CD14-positive monocyte (primary cell): ENCODE measurements around the gene PER1. TPM values are rescaled to one million over a fixed set of nuclear protein-coding genes. Genes with fewer than 3 reads are reported as not detected.

Source experiments
- DNase-seq, 3 donors: peaks; one replicate each; pipeline ENCODE4 v3.0.0-alpha.2; 2011 to 2022
- H2AFZ ChIP-seq: 2 replicates; pipeline ENCODE4 v1.6.0; 2012; ENCODE audit warnings: mild to moderate bottlenecking, low read depth, low read length, inconsistent platforms; ENCODE audit not compliant: insufficient read depth, poor library complexity, severe bottlenecking
- H3K27ac ChIP-seq, 2 donors: 1 replicate in 1 of 2; 2 replicates in 1 of 2; pipeline ENCODE4 v1.5.1; 2012 to 2013; ENCODE audit warnings: low read length in 2 of 2, control low read depth in 1 of 2, inconsistent platforms in 1 of 2, low read depth in 1 of 2, mild to moderate bottlenecking in 1 of 2
- H3K27me3 ChIP-seq, 2 donors: one replicate each; pipeline versions ENCODE4 v1.6.0 to v1.6.1; 2011 to 2013; ENCODE audit warnings: low read length in 2 of 2; ENCODE audit not compliant: control insufficient read depth in 2 of 2, insufficient read depth in 2 of 2
- H3K36me3 ChIP-seq, 2 donors: replicated peaks in 1 of 2; 1 replicate in 1 of 2; 2 replicates in 1 of 2; pipeline versions ENCODE4 v1.5.1 to v1.6.1; 2012 to 2013; ENCODE audit warnings: low read length in 2 of 2, control low read depth in 1 of 2, inconsistent platforms in 1 of 2, mild to moderate bottlenecking in 1 of 2; ENCODE audit not compliant: insufficient read depth in 2 of 2, control insufficient read depth in 1 of 2
- H3K4me1 ChIP-seq, 2 donors: 1 replicate in 1 of 2; 2 replicates in 1 of 2; pipeline versions ENCODE4 v1.5.1 to v1.6.1; 2012 to 2013; ENCODE audit warnings: low read length in 2 of 2, control low read depth in 1 of 2, inconsistent platforms in 1 of 2, mild to moderate bottlenecking in 1 of 2, moderate library complexity in 1 of 2; ENCODE audit not compliant: insufficient read depth in 2 of 2, control insufficient read depth in 1 of 2
- H3K4me2 ChIP-seq: replicated peaks from 2 replicates; pipeline ENCODE3; 2012; ENCODE audit warnings: low read length, moderate library complexity, mild to moderate bottlenecking; ENCODE audit not compliant: poor library complexity, severe bottlenecking; ENCODE audit errors: extremely low read depth
- H3K4me3 ChIP-seq, 3 experiments: fragments of 200-600 bp in 1 of 3; sonication (generic) in 1 of 3; replicated peaks in 1 of 3; 1 replicate in 2 of 3; 2 replicates in 1 of 3; pipeline ENCODE4 v1.5.1; 2011 to 2013; ENCODE audit warnings: low read length in 3 of 3, mild to moderate bottlenecking in 3 of 3, control low read depth in 2 of 3, low read depth in 2 of 3, inconsistent platforms in 1 of 3, moderate library complexity in 1 of 3
- H3K79me2 ChIP-seq: 2 replicates; pipeline ENCODE4 v1.6.0; 2012; ENCODE audit warnings: mild to moderate bottlenecking, control low read depth, inconsistent platforms, low read length, moderate library complexity; ENCODE audit not compliant: insufficient read depth
- H3K9ac ChIP-seq: 2 replicates; pipeline ENCODE4 v1.6.0; 2017; ENCODE audit warnings: low read length, mild to moderate bottlenecking; ENCODE audit not compliant: insufficient read depth, poor library complexity, severe bottlenecking
- H3K9me3 ChIP-seq, 2 donors: replicated peaks in 1 of 2; 1 replicate in 1 of 2; 2 replicates in 1 of 2; pipeline versions ENCODE4 v1.5.1 to v1.6.1; 2012 to 2013; ENCODE audit warnings: low read length in 2 of 2, control low read depth in 1 of 2; ENCODE audit not compliant: control insufficient read depth in 1 of 2, insufficient read depth in 1 of 2
- H4K20me1 ChIP-seq: 2 replicates; pipeline ENCODE4 v1.6.0; 2012; ENCODE audit warnings: mild to moderate bottlenecking, low read length, control low read depth, moderate library complexity; ENCODE audit not compliant: insufficient read depth
- H3K27ac Mint-ChIP-seq, 7 donors: one replicate each; pipeline ENCODE4 v1.8.0; 2020; ENCODE audit warnings: mild to moderate bottlenecking in 7 of 7, mixed read lengths in 7 of 7, moderate library complexity in 6 of 7, inconsistent platforms in 2 of 7
- H3K27me3 Mint-ChIP-seq, 3 donors: one replicate each; pipeline ENCODE4 v1.8.0; 2021 to 2022; ENCODE audit warnings: low read depth in 3 of 3, mild to moderate bottlenecking in 3 of 3, mixed read lengths in 3 of 3, moderate library complexity in 3 of 3, inconsistent platforms in 1 of 3
- H3K36me3 Mint-ChIP-seq, 2 donors: one replicate each; pipeline ENCODE4 v1.8.0; 2020; ENCODE audit warnings: mixed read lengths in 2 of 2, inconsistent platforms in 1 of 2, mild to moderate bottlenecking in 1 of 2
- H3K4me1 Mint-ChIP-seq: one replicate; pipeline ENCODE4 v1.8.0; 2020; ENCODE audit warnings: mild to moderate bottlenecking, mixed read lengths
- H3K4me3 Mint-ChIP-seq, 2 donors: one replicate each; pipeline ENCODE4 v1.8.0; 2020; ENCODE audit warnings: mild to moderate bottlenecking in 2 of 2, mixed read lengths in 2 of 2, moderate library complexity in 1 of 2
- H3K9me3 Mint-ChIP-seq, 7 donors: one replicate each; pipeline ENCODE4 v1.8.0; 2020 to 2022; ENCODE audit warnings: mixed read lengths in 7 of 7, mild to moderate bottlenecking in 6 of 7, moderate library complexity in 6 of 7, inconsistent platforms in 2 of 7
- CTCF ChIP-seq: fragments of 200-600 bp; IDR thresholded peaks from one replicate; pipeline ENCODE4 v1.8.0; 2022; ENCODE audit warnings: antibody characterized with exemption, mild to moderate bottlenecking
- WGBS: methylation state at CpG from one replicate; pipeline ENCODE4 v1.1.5; 2013; ENCODE audit warnings: missing lambda C conversion rate; ENCODE audit not compliant: insufficient coverage; 5-methylcytosine and 5-hydroxymethylcytosine counted together
- intact Hi-C, 2 donors: fragments of 100-400 bp; cut with micrococcal nuclease; formaldehyde crosslinking; loops; one replicate each; pipeline versions ENCODE4 v1.15.0 to v1.15.1; 2023
- polyA plus RNA-seq, 3 donors: library from polyadenylated mRNA; depleted of rRNA in 1 of 3; unstranded in 2 of 3; stranded (reverse) in 1 of 3; fragments of 300-500 nt in 2 of 3; fragments of >200 nt in 1 of 3; fragmentation: Illumina TruSeq in 2 of 3; gene quantifications; 1 replicate in 2 of 3; 2 replicates in 1 of 3; pipeline ENCODE4 v1.2.3, GENCODE V29; 2012 to 2021

PER1 gene
- polyA plus RNA-seq, 3 donors = 5.6 to 457 (median 9.6) TPM

- Mint-ChIP-seq H3K4me3 (peak overlapping the region in 1 of 2 donors; percentile 54), H3K27me3 (peaks cover 36 to 66% (median 43%) of the 10 kb centered on the region in 3 donors), H3K4me1 (peaks cover 9% of the 10 kb centered on the region), H3K27ac (no peak overlapping the region), H3K9me3 (peaks cover 0 to 3% (median 1%) of the 10 kb centered on the region in 7 donors), H3K36me3 (no peaks in the 10 kb centered on the region)
- Histone ChIP-seq H3K9ac (no peak overlapping the region), H3K79me2 (no peaks in the 10 kb centered on the region), H3K27ac (no peak overlapping the region), H3K4me1 (peaks cover 9 to 11% of the 10 kb centered on the region in 2 donors), H3K27me3 (peaks cover 5 to 41% of the 10 kb centered on the region in 2 donors), H2AFZ (peak overlapping the region; percentile 56), H4K20me1 (no peaks in the 10 kb centered on the region), H3K9me3 (no peaks in the 10 kb centered on the region), H3K4me2 (peak overlapping the region; percentile 67), H3K4me3 (peak overlapping the region in 1 of 3 experiments; percentile 59), H3K36me3 (no peaks in the 10 kb centered on the region)
- TF ChIP-seq CTCF = peak; percentile 57
- 45% methylated on average over 6 of the region's 10 CpGs for WGBS
- intact Hi-C loops = loop anchor here (2.0 to 5.0 kb wide), 2 partner anchors 48 to 50 kb away; no protein-coding TSS in a partner anchor
- no peak for DNase-seq
Observed at GRCh38 chr17:8110456-8110804, 41.8 kb downstream of the PER1 start.

- Mint-ChIP-seq H3K4me1 (peaks cover 9% of the 10 kb centered on the region), H3K9me3 (peaks cover 0 to 3% (median 1%) of the 10 kb centered on the region in 7 donors), H3K27me3 (peaks cover 31 to 62% (median 37%) of the 10 kb centered on the region in 3 donors), H3K36me3 (no peaks in the 10 kb centered on the region), H3K27ac (no peak overlapping the region), H3K4me3 (peak overlapping the region in 1 of 2 donors; percentile 79)
- intact Hi-C loops = loop anchor here (2.0 to 5.0 kb wide), 2 partner anchors 48 to 49 kb away; no protein-coding TSS in a partner anchor
- WGBS = 12% methylated on average over 50 of the region's 63 CpGs
- Histone ChIP-seq H3K4me1 (peaks cover 9 to 11% of the 10 kb centered on the region in 2 donors), H3K9me3 (no peaks in the 10 kb centered on the region), H4K20me1 (no peaks in the 10 kb centered on the region), H3K27ac (no peak overlapping the region), H3K36me3 (no peaks in the 10 kb centered on the region), H3K9ac (no peak overlapping the region), H3K4me3 (peak overlapping the region in 1 of 3 experiments; percentile 59), H2AFZ (peak overlapping the region; percentile 56), H3K27me3 (peaks cover 3 to 36% of the 10 kb centered on the region in 2 donors), H3K79me2 (no peaks in the 10 kb centered on the region), H3K4me2 (peak overlapping the region; percentile 67)
- peak; percentile 99 for TF ChIP-seq CTCF
- DNase-seq = peak in 2 of 3 donors; percentile 55 to 57
Observed at GRCh38 chr17:8109661-8110455, 42.3 kb downstream of the PER1 start.
